HG02970 (cell line): ENCODE results near the gene CACNA2D3.

ENCODE experiments used
- ATAC-seq: cut with Tn5 transposase; IDR thresholded peaks from one replicate; pipeline ENCODE4 v1.9.1; 2021; ENCODE audit warnings: mild to moderate bottlenecking, moderate library complexity, moderate number of reproducible peaks; ENCODE audit not compliant: unreplicated experiment, low FRiP score

CACNA2D3 gene

DNA sequence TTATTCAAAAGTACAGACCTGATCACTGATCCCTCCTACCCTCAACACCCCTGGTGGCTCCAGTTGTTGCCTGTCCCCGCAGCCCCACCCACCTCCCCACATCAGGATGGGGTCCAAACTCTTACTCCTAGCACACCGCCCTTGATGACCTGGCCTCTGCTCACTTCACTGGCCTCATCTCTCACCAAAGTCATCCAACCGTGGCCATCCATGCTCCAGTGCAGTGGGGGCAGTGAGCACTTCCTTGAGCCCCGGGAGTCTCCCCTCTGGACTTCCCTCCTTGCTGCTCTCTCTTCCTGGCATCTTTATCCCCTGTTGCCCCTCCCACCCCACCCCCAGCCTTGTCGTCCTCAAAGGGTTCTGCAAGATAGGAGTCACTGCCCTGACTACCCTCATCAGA is 191.1 kb downstream of the CACNA2D3 start:
- ATAC-seq: no peak

DNA sequence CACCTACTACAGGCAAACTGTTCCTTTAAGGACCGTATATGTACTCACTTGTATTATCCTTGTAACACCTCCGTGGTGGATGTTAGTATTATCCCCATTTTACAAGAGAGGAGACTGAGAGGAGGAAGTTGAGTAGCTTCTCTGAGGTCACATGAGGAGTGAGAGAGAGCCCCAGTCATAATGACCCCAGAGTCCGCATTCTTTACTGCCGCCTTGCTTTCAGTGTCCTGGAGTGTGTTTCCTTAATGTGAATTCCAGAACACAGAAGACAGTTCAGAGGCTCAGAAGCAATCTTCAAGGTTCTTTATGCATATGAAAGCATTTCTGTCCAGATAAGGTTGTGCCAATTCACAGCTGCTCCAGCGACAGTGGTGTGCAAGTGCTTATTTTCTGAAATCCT is 199.2 kb downstream of the CACNA2D3 start:
- ATAC-seq: no peak

DNA sequence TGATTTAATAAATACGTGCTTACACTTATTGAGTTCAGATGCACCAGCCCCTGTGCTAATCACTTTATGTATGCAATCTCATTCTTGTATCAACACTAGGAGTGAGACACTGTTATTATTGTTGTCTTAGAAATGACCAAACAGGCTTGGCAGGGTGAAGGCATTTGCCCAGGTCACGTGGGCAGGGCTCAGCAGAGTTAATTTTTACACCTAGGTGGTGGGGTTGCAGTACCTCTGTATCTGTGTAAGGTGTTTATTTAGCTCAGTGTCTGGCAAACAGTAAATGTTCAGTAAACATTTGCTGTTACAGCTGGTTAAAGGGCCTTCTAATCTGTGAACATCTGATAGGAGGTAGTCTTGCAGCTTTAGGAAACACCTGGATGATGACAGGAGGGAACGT is 200.0 kb downstream of the CACNA2D3 start:
- ATAC-seq: no peak

DNA sequence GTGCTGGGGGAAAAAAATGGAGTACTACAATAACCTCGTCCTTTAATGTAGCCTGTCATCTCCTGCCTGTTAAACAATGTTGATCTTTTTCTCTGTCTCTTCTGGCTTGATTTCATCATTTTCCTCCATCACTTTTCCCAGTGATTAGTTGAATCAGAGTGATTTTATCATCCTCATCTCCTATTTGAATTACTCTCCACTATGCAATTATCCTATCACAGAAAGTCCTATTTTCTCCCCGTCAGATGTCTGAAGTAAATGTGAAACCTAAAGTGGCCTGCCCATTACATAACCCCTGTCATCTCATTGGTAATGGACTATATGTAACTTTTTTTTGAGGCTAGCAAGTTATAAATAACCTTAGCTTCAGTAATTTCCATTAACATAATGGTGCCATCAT is 201.8 kb downstream of the CACNA2D3 start:
- no peak for ATAC-seq

DNA sequence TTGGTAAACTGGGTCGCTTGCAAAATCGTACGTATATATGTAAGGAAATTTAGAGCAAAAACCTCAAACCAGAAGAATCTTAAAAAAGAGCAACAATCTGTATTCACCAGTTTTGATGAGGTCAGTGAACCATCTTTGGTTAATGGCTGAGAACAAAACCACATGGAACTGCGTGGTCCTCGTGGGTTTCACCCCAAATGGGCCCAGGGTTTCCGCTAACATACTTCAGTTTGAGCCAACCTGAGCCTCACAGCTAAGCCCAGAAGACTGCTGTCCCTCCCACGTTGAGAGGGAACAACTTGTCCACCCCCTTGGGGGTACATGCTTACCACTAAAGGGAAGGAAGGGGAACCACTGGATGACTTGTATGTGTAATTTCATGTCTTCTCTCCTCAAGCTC is 204.6 kb downstream of the CACNA2D3 start:
- ATAC-seq: no peak

DNA sequence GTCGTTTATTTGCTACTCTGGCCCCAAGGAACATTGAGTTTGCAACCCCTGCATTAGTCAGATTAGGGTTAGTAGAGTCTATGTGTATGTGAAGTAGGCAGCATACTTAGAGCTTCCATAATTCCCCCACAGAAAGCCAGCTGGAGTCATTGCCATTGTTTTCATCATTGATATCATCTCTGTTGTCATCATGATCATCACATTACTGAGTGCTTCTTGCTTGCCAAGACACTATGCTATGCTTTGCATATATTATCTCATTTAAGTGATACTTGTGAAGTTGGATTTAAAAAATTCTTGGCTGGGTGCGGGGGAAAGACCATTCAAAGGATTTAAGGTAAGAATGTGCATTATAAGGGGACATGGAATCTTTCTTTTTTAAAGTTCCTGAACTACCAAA is 209.0 kb downstream of the CACNA2D3 start:
- ATAC-seq: no peak

DNA sequence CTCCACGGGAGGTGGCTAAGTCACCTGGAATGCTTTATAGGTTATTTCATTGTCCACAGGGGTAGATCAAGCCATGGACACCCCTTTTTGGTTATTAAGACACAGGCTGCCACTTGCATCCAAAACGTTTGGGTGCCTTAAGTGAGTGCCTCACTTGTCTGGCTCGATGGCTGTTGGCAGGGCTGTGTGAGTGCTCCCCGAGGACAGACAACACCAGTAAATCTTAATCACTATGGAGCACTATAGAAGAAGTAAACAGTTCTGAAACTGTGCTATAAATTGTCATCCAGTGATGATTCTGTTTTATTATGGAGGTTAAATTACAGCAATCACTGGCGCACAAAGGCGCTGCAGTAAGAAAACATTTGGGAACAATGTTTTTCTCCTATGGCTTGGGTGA is 215.5 kb downstream of the CACNA2D3 start:
- no peak for ATAC-seq

DNA sequence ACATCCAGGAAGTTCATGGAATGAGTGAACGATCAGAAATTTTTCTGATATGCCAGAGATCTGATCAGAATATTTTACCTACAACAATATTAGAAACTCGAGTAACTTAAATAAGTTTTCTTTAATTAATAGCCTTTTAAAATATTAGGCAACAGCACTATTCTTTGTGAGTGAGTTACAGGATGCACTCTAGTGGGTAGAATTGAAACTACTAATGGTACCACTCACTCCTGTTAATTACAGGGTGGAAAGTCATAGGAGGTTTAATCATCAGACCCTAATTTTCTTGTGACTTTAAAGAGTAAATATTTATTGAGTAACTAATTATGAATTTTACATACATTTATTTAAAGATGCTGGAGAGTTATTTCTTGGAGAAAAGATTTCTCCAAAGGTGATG is 217.3 kb downstream of the CACNA2D3 start:
- ATAC-seq: no peak

DNA sequence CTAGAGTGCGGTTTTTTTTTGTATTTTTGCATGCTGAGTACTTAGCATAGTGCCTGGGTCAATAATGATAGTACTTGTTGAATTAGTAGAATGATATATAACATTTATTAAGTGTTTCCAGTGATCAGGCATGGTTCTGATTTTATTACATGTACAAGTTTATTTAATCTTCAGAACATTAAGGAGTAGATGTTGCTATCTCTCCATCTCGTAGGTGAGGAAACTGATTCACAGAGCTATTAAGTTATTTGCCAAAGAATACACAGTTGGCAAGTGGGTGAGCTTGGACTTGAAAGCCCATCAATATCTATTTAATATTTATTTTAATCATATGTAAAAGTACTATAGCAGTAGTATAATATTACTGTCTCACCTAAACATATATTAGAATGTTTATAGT is 219.5 kb downstream of the CACNA2D3 start:
- no peak for ATAC-seq

DNA sequence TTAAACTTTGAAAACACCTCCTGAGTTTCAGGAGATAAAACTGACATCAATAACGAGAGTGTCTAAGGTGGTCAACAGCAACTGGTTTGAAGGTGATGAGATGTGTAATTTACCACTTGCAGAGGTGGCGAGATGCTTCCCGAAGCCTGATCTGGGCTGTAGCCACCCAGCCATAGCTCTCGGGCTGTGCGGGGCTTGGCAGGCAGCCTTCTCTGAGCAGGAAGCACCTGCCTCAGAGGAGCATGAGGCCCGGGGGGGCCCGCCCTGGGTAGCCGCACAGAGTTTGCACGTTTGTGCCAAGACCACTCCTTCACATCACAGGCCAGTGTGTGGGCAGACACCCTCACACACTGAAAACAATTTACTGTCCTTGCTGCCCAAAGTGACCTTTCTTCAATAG is 220.3 kb downstream of the CACNA2D3 start:
- no peak for ATAC-seq

DNA sequence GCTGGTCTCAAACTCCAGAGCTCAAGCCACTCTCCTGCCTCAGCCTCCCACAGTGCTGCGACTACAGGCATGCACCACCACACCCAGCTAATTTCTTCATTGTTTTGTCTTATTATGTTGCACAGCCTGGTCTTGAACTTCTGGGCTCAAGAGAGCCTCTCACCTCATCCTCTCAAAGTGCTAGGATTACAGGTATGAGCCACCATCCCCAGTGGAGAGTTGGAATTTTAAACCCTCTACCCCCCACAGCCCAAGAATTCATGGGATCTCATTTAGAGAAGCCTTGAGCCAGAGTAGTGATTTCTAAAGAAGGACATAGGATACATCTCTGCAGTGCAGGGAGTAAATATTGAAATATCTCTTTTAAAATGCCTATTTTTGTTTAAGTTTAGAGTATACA is 221.1 kb downstream of the CACNA2D3 start:
- no peak for ATAC-seq

DNA sequence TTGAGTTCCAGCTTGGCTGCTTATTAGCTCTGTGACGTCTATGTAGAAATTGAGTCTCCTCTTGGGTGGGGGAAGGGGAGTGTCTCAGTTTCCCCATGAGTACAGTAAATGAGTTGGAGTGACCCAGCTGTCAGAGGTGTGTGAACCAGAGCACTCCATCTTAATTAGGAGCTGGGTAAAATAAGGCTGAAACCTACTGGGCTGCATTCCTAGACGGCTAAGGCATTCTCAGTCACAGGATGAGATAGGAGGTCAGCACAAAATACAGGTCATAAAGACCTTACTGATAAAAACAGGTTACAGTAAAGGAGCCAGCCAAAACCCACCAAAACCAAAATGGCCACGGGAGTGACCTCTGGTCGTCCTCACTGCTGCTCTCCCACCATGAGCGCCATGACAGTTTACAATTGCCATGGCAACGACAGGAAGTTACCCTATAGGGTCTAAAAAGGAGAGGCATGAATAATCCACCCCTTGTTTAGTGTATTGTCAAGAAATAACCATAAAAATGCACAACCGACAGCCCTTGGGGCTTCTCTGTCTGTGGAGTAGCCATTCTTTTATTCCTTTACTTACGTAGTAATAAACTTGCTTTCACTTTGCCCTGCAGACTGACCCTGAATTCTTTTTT is 222.4 kb downstream of the CACNA2D3 start:
- no peak for ATAC-seq

DNA sequence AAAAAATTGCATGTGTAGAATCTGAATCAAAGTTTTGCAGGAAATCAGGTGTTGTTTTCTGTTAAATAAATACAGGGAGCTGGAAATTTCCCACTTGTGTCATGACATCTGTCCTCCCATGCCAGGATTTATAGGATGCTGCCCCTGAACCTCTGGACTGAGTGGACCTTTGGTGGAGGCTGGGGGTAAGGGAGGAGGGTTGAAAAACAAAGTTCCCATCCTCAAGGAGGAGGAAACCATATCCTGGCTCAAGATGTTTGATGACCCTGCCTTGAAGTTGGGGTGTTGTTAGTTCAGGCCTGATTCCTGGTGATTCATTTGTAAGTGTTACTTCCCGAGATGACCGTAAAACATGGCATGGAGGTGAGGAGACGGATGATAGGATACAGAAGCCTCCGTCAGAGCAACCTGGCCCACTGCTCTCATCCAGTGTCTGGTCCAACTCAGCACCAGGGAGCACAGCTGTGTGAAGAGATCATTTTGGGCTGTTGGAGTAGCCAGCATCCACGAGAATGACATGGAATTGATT is 223.6 kb downstream of the CACNA2D3 start:
- no peak for ATAC-seq

DNA sequence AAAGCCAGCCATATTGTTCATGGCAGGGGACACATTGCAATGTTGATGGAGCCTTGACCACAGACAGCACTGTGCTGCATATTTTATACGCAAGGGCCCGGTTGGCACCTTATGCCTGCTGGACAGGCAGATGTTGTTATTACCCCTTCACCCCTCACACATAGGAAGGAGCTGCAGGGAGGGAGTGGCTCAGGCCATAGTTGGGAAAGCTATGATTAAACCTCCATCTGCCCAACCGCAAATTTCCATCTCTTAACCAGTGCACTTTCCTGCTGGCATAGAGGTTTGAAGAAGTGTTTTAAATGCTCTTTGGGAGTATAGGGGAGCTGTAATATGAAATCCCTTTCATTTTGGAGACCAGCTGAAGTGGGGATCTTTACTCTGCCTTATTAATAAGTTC is 224.7 kb downstream of the CACNA2D3 start:
- no peak for ATAC-seq

DNA sequence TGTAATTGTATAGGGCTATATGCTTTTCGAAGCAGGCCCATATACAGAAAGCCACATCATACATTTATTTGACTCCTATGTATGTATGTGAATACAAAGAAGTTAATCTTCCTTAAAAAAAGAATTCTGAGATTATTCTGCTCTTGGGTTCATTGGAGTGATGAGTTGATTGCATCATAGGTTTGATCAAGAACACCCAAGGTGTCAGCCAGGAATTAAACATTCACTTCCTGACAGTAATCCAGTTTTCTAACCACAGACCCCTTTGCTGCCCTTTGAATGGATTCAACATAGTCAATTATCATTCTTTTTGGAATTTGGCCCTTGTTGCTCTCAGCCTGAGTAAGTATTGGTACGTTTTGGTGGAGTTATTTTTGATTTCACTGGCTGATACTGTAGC is 225.6 kb downstream of the CACNA2D3 start:
- no peak for ATAC-seq

DNA sequence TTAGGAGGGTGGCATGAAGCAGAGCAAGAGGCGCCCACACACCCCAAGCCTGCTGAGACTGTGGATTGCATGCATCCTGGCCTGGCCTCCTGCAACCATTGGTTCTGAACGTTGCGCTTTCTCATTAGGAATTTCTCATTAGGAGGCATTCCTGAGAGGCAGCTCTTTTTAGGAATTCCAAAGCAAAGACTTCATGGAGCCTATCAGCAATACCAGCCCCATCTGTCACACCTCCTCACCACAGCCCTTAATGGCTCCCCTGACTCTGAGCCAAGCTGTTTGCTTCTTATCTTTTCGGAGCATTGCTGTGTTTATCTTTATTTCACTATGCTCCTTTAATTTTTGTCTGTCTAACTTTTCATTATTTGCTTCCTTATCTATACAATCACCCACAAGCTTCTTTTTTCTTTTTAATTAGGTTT is 226.9 kb downstream of the CACNA2D3 start:
- no peak for ATAC-seq

DNA sequence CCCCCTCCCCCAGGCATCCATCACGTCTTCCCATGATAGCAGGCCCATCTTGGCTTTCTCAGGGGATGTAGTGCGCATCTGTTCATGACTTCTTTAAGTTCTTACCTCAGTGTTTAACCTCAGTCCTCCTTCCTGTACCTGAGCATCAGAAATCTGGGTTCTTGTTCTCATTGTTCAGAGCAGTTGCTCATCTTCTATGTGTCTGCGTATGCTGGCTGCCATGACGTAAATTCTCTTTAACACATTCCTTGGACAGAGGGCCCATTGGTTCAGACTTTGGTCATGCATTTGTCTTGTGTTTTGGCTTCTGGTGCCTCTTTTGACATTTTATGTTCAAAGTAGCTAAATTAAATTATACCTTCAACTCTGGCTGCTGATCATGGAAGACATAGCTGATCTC is 227.3 kb downstream of the CACNA2D3 start:
- no peak for ATAC-seq

DNA sequence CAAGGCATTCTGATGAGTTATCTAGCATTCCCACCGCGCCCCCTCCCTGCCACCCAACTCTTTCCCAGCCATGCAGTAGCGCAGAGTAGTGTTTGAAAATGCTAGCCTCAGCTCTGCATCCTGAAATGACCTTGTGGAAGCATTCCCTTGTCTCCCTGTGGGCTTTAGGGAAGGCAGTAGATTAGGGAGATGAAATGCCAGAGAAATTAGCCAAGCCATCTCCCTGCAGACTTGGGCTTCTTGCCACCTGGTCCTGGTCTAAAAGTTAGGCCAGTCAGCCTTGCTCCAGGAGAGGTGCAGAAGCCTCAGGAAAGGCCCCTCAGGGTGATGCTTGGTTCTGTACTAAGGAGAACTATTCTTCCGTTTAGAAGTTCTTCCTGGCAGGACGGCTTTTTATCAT is 231.2 kb downstream of the CACNA2D3 start:
- ATAC-seq: no peak

DNA sequence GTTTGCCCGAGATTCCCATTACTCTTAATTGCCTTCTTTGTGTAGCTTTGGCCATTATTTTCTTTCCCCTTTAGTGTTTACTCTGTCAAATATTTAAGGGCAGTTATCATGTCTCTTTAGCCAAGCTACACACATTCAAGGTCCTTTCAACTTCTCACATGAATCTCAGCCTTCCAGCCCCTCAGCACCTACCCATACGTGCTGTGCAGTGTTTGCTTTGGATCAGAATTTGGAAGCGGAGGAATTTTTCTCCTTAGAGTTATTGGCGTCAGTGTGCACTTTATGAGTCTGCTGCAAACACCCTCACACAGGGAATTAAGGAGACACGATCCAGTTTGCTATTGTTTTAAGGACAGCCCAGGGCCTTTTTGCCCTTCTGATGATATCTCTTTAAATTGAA is 231.6 kb downstream of the CACNA2D3 start:
- no peak for ATAC-seq

DNA sequence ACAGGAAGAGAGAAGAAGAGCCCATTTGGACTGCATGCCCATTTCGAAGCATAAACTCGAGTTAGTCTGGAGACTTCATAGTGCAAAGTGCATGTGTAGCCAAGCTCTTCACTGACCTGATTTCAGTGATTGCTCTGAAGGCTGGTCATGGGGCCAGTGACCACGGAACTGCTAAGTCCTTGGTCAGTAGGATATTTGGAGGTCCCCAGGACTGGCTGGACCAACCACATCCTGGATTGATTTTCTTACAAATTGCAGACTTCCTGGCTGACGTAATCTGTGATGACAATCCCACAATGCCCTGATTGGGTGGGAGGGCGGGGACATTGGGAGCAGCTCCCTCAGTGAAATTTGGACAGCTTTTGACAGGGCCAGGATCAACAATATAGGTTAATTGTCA is 233.4 kb downstream of the CACNA2D3 start:
- ATAC-seq: no peak

DNA sequence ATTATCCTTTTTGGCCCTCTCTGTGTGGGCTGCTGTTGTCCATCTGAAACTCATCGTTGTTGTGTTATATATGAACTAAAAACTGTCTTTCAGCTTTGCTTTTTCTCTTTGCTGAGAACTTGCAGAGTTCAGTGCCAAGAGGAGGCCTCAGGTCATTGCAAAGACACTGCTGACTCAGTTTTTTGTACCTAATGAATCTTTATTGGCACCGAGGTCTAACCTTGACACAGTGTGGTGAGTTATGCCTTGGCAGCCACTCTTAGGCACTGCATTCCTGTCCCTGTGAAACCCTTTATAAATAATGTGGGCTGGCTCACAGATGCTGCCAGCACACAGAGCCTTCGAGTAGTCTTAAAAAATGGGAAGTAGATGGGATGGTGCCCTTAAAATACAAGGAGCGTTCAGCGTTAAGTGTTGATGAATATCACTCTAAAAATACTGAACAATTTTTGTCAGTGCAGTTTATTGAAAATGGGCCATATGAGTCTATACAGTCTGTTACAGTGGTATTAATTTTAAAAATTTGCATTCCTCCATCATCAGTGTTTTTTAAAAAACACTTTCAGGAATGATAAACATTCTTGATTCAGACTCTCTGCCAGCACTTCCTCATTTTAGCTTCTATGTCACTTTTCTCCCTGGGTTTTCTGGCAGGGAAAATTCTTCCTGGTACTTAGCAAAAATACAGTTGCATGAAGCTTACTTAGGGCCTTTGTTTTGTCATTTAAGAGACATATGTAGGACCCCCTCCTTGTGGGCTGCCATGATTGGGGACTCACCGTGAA is 234.1 kb downstream of the CACNA2D3 start:
- no peak for ATAC-seq

DNA sequence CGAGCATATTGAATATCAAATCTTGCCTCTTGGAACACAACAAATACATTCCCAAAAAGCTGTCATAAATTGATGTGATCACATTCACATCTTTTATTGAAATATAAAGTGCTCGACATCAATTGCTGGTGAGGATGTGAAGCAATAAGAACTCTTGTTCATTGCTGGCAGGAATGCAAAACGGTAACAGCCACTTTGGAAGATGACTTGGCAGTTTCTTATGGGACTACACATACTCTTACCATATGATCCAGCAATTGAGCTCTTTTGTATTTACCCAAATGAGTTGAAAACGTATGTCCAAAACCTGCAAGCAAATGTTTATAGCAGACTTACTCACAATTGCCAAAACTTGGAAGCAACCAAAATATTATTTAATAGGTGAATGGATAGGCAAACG is 234.9 kb downstream of the CACNA2D3 start:
- ATAC-seq: no peak
